ENCODE results near the gene MAN1C1.

MAN1C1 gene

DNA sequence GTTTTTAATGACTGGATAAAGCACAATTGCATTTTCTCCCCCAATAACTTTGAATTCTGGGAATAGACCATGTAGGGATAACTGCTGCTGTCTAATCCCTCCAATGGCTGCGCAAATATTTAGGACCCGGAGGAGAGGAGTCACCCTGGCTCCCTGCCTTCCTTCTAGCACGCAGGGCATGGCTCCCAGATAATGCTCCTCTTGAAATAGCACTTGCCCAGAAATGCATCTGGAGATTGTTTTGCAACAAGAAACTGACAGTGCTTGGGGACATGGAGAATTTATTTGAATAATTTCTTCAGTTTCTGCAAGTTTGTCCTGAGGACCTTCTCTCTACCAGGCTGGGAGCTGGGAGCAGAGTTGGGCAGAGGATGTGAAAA, 83.5 kb downstream of the MAN1C1 start:
- no peak for DNase-seq

DNA sequence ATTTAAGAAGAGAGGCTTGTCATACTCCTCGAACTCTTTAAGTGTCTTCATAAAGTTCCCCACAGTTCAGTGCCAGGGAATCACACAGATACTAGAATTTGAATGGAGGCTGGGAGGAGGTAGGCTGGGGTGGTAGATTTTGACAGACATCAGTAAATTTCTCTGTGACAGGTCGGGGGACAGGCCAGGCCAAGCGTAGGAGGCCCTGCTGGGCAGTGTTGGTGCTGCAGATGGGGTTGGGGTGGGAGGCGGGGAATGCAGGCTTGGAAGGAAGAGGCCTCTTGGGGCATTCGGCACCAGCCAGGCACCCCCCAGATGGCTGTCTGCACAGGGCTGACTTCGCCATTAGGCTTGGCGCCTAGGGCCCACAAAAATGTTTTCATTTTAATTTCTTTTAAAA, 84.0 kb downstream of the MAN1C1 start:
- DNase-seq = no peak

DNA sequence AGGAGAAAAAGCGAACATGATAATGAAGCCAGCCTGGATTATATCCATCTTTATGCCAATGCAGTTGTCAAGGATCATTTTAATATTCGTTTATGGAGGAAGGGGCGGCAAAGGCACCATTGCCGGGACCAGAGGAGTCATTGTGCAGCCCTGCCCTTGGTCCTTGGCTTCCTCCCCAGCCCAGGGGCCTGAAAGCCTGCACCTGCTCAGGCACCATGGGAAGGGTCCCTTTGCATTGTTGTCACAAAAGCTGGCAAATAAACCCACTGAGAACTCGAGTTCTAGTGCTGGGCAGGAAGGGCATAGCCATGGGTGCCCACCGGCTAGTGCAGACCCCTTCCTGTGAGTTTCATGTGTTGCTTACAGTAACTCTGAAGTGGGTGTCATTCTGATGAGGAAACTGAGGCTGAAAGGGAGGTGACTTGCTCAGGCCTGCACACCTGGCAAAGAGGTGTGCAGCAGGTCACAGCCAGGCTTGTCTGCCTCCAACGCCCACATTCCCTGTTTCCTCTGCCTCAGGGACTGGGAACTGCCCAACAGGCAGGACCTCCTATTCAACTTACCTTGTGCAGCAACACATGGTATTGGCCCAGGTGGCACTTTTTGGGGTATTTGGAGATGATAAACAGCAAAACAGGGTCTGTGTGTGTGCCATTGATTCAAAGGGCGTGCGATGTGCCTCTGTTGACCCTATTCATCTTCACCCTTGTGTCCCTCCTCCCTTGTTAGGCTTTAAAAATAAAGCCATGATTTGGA, 84.6 kb downstream of the MAN1C1 start:
- no peak for DNase-seq

DNA sequence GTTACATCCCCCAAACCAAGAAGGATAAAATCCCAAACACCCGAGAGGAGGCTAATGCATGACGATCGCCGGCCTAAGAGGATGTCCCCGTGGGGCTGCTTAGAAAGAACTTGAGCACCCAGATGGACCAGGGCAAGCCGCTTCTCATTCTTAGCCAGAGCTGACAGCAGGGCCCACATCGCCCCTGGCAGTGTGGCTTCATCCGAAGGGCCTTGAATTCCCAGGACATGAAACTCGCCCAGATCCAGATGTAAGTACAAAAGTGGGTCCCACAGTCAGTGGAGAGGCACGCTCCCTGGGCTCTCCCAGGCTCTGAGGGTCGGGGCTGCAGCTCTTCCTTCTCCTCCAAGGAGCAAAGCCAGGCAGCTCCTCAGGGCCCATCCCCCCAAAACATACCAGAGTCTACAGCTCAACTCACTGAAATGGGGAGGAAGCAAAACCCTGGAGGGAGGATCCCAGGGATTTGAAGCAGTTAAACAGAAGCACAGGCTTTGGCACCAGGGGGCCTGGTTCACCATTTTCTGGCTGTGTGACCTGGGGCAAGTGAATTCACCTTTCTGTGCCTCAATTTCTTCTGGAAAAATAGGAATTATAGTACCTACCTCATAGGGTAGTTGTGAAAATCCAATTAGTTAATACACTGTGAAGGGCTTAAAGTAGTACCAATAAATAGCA, 85.6 kb downstream of the MAN1C1 start:
- DNase-seq = no peak

DNA sequence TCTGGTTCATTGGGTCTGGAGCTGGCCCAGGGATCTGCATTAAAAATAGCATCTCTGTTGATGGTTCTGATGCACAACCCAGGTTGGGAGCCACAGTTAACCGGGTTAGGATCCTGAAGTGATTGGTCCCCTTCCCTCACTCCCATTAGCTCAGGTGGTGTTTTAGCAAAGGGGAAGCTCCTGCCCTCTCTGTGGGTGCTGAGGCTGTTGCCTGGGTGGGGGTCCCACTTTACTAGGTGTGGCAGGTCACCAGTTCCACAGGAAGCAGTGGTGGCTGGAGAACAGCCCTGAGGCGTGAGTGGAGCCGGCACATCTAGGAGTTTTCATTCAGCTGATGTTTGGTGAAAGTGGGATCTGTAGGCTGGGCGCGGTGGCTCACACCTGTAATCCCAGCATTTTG, 86.5 kb downstream of the MAN1C1 start:
- DNase-seq = no peak

DNA sequence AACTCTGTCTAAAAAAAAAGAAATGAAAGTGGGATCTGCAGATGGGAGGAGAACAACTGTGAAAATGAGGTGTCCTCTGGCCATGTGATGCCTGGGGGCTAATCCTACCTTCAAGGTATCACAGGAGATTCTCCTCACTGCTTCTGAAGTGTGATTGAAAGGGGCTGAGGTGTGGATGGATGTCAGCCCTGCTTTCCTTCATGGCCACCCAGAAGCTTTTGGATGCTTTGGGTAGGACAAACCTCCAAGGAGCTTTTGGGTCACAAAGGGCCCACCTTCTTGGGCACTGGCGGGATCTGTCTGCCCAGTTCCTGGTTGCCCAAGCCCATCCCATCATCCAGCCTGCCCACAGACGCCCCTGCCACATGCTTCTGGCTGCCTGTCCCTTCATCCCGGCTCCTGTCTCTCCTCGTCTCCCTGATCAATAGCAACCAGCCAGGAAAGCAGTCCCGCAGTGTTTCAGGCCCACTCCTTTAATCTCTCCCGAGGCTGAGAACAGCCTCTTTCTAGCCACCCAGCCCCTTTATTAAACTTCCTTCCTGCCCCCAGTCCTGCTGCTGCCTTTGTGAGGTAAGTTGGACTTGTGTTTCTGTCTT, 87.2 kb downstream of the MAN1C1 start:
- no peak for DNase-seq

DNA sequence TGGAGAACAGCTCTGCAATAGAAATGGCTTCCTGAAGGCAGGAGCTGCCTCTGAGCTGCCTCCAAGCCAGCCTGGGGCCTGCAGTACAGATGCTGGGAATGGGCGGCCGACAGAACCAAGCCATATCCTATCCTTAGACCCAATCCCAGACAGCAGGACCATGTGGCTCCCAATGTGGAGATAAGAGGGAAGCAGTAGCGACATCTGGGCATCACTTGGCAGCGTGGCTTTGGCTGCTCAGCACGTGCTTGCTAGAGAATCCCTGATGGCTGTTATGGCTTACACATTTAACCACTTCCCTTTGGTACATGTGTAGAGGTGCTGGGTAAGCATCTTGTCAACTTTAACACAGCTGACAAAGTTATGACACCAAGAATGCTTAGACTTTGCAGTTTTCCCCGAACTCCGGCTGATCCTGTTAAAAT, 87.7 kb downstream of the MAN1C1 start:
- DNase-seq = no peak

DNA sequence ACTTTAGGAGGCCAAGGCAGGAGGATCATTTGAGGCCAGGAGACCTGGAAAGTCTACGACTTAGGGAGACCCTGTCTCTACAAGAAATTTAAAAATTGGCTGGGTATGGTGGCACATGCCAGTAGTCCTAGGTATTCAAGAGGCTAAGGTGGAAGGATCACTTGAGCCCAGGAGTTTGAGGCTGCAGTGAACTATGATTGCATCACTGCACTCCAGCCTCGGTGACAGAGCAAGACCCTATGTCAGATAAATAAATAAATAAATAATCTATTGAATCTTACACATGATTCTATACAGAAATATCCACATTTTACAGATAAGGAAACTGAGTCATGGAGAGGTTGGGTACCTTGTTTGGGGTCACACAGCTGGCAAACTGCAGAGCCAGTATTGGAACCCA, 89.1 kb downstream of the MAN1C1 start:
- DNase-seq = no peak

DNA sequence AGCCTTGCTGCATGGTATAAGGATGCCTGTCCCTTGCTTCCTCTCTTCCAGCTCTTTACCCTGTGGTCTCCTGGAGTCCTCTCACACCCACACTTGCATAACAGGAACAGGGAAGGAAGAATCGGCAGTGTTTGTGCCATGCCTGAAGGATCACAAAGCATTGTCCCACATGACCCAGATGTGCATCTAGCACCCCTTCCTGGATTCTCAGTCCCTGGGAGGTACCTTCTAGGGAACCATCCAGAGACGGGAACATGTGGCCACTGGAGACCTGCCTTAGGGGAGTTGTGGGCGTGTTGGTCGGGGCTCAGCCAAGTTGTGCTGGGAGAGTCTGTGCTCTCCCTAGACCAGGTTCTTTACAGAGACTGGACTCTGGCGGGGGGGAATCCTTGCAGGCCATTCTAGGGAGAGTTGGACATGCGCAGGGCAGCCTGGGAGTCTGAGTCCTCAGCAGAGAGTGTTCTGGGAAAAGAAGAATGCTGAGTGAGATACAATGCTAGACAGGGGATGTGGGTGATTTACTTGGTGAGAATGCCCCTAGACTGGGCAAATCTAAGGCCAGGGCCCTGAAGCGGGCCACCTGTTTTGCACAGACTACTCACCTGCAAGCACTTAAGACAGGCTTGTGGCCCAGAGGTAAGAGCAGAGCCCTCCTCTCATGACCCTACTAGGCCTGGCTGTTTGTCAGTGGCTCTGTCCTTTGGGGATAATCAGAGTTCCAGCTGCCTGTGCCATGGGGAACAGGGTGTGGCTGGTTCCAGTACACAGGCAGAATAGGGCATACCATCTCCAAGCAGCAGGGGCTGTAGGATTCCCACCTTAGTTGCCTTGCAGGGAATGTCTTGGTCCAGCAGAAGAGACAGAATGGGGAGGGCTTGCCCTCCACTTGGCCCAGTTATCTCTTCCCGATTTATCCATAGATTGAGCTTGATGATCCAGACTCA, 89.8 kb downstream of the MAN1C1 start:
- peak in 1 of 3 experiments; percentile 52 for DNase-seq

DNA sequence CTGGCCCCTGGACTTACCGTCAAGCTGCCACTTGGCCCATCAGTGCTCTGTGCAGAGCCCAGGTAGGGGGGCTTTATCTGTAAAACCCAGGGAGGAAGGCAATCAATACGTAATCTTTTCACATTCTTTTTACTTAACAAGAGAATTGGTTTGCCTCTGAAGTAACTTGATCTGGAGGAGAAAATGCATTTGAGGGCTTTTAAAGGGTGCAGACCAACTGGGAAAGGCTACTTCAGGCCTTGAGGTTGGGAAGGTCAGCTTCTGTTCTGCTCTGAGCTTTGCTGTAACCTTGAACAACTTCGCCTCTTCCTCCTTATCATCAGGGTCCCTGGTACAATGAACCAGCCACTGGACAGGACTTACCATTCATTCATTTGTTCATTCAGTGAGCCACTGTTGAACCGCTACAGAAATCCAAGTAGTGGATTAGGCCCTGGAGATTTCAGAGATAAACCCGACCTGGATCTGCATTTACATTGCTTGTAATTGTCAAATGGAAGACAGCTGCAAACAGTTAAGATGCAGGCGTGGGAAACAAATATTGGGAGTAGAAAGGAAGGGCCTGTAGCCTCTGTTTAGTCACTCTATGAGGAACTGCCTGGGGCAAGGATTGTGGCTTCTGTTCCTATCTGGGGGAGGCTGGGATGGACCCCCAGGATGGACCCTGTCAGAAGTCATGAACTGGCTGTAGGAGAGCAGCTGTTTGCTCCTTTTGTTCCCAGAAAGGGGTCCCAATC, 90.9 kb downstream of the MAN1C1 start:
- no peak for DNase-seq

DNA sequence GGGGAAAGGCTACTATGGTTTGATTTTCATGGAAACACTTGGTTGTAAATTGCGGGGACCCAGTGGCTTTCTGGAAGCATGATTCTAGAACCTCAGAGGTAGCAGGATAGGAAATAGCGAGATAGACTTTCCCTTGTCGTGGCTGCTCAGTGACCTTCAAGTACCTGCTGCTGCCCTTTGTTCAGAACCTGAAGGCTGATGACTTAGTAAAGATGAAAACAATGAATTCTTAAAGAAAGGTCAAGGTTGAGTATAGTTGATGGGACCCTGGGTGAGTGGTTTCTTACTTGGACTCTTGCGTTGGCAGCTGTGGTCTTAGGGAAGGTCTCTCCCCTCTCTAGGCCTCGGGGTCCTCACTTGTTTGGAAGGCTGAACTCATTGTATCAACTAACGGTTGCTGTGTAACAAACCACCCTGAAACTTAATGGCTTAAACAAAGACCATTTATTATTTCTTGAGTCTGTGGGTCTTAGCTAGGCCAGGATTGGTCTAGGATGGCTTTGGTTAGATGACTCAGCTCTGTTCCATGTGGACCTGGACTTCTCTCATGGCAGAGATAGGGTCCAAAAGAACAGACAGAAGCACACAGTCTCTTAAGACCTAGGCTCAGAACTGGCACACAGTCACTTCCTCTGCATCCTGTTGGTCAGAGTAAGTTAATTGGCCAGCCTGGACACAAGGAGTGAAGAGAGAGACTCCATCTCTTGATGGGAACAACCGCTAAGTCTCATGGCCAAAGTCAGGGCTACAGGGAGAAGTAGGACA, 94.2 kb downstream of the MAN1C1 start:
- no peak for DNase-seq

DNA sequence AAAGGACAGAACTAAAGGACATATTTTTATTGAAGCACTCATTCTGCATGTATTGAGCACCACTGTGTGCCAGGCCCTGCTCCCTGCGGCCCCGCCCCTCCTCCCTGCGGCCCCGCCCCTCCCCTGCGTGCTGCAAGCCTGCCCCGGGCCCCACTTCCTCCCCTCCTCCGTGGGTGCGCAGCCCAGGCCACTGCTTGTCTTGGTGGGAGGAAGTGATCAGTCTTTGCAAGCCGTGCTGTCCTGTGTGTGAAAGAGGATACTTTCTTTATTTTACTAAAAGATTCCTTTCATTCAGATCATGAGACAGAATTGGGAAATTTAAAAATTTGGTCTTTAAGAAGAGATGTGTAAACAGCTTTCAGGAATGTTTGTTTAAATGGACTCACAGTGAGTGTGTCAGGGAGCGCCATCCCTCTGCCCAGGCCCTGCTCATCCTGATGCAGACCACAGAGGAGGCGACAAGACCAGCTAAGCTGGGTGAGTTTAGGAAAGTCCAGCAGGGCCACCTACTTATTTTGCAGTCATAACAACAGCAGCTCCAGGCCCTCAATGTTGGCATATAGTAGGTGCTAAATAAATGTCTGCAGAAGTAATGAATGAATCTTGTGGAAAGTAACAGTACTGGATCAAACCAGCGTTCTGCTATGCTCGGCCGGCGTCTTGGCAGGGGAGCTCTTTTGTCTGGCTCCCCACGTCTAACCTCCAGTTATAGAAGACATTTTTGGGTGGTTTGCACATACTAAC, 95.1 kb downstream of the MAN1C1 start:
- no peak for DNase-seq

DNA sequence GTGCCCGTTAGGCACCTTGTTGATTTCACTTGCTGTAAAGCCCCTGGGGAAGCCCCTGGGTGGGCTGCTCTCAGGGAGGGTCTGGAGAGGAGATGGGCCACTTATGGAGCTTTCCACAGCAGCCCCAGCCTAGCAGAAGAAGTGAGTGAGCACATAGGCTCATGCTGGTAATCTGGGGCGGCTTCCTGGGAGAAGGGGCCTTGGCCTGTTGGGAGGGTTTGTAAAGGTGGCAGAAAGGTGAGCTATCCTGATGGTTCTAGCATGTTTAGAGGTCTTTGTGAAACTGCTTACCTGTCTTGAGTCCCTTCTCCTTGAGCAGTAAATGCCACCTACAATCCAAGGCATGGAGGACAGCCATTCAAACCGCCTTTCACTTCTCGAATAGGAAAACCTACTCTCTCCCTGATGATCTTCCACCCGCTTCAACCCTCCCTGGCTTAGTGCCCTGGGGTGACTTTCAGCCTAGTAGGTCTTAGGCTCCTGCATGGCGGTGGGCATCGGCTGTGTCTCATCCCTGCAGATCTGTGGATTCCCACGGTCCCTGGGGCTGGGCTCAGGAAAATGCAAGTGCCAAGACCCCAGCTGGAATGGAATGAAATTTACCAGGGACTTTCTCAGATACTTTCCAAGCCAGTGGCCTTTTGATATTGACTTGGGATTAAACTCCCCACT, 95.8 kb downstream of the MAN1C1 start:
- no peak for DNase-seq

DNA sequence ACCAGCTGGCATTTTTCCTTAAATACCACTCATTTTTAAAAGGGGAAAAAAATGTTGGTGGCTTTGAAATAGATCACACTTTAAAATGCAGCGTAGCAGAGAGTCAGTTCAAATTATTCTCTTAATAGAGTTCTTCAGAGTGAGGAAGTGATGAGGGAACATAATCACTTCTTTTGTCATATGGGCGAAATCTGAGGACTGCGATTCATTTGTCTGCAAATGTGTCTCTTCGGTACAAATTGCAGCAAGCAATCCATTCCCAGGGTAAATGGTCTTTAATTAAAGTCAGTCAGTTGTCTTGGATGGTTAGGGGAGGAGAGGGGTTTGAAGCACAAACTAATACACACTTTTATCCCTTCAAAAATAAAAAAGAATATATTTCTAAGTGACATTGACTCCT, 97.4 kb downstream of the MAN1C1 start:
- DNase-seq = peak in 1 of 3 experiments; percentile 8

DNA sequence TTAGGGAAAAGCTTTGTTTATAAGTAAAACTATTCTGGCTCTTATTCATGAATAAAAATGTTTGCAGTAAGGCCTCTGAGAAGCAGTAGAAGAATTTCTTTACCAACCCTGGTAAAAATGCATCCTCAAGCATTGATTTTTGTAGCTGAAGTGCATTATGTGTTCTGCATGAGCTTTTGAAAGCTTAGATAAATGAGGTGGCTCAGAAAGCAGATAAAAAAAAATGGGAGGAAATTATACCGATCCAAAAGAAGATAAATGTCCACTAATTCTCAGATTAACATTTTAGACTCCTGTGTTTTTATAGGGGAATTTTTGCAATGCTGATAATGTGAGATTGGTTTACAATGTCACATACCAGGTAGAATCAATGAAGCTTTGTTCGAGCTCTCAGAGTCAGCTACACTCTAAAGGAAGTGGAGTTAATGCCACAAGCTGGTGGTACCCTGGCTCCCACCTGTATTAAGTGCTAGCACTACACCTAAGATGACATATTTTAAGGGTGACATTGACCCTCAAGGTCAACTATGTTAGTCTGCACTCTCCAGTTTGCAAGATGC, 97.9 kb downstream of the MAN1C1 start:
- no peak for DNase-seq

DNA sequence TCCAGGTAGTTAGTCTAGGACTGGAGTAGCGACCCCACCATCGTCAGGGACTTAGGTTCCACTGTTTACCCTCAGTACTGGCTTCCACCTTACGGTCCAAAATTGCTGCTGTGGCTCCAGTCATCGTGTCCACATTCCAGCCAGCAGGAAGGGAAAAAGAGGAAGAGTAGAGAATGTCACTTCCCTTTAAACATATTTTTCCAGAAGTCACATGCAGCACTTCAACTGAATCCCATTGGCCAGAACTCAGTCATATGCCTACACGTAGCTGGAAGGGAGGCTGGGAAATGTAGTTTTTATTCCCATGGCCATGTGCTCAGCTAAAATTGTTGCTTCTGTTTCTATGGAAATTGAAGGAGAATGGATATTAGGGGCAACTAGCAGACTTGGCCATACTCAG, 99.3 kb downstream of the MAN1C1 start:
- DNase-seq = no peak

DNA sequence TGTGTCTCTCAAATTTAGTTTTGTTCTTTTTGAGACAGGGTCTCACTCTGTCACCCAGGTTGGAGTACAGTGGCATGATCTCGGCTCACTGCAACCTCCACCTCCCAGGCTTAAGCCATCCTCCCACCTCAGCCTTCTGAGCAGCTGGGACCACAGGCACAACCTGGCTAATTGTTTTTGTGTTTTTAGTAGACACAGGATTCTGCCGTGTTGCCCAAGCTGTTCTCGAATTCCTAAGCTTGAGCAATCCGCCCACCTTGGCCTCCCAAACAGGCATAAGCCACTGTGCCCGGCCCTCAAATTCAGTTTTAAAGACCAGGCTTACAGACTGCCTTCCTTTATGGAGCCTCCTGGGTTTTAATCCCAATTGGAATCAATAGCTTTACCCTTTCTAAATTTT, 99.7 kb downstream of the MAN1C1 start:
- no peak for DNase-seq

DNA sequence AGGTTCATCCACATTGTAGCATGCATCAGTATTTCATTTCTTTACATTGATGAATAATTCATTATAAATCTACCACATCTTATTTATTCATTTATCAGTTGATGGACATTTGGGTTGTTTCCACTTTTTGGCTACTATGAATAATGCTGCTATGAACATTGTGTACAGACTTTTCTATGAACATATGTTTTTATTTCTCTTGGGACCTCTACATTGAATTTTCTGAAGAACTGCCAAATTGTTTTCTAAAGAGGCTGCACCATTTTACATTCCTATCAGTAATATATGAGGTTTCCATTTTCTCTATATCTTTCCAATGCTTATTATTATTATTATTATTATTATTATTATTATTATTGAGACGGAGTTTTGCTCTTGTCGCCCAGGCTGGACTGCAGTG, 102.1 kb downstream of the MAN1C1 start:
- DNase-seq = no peak

DNA sequence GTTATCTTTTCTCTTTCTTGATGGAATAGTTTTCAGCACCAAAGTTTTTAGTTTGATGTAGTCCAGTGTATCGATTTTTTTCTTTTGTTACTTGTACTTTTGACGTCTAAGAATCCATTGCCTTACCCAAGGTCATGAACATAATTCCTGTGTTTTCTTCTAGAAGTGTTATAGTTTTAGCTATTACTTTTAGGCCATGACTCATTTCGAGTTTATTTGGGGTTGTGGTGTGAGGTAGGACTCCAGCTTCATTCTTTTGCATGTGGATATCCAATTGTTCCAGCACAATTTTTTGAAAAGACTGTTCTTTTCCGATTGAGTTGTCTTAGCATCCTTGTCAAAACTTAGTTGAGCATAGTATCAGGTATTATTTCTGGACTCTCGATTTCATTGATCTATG, 104.0 kb downstream of the MAN1C1 start:
- no peak for DNase-seq
